Natural killer cell (primary cell): ENCODE data around the gene ARFGEF2. TPM values are rescaled to one million over a fixed set of nuclear protein-coding genes. Genes with fewer than 3 reads are reported as not detected.
"Not testable (repeated sequence)": the region's sequence is repeated elsewhere in the genome, so short reads cannot be mapped to it uniquely, and the experiment has no call there.

Experiments used
- ATAC-seq, 3 donors: fragments of 150-1000 bp in 2 of 3; fragments of 200-7000 bp in 1 of 3; cut with Tn5 transposase; 1 replicate in 1 of 3; 2 replicates in 2 of 3; pipeline ENCODE4 v1.10.0; 2021; ENCODE audit warnings: mild to moderate bottlenecking in 2 of 3, moderate library complexity in 2 of 3
- DNase-seq, 2 donors: peaks; one replicate each; pipeline versions ENCODE4 v3.0.0 to v3.0.0-alpha.2; 2013 to 2021; ENCODE audit warnings: mixed read lengths in 1 of 2
- H3K27ac ChIP-seq: one replicate; pipeline ENCODE4 v1.5.1; 2013; ENCODE audit warnings: mild to moderate bottlenecking, low read length
- H3K27me3 ChIP-seq: one replicate; pipeline ENCODE4 v1.6.1; 2013; ENCODE audit warnings: low read length; ENCODE audit not compliant: control insufficient read depth, insufficient read depth
- H3K36me3 ChIP-seq: one replicate; pipeline ENCODE4 v1.6.1; 2013; ENCODE audit warnings: low read length; ENCODE audit not compliant: control insufficient read depth, insufficient read depth
- H3K4me1 ChIP-seq: one replicate; pipeline ENCODE4 v1.6.1; 2013; ENCODE audit warnings: low read length; ENCODE audit not compliant: control insufficient read depth, insufficient read depth
- H3K4me3 ChIP-seq: one replicate; pipeline ENCODE4 v1.5.1; 2013; ENCODE audit warnings: low read length
- H3K9me3 ChIP-seq: one replicate; pipeline ENCODE4 v1.6.1; 2013; ENCODE audit warnings: low read length; ENCODE audit not compliant: control insufficient read depth, insufficient read depth
- H3K27ac Mint-ChIP-seq, 2 donors: one replicate each; pipeline ENCODE4 v1.8.0; 2022; ENCODE audit warnings: mild to moderate bottlenecking in 2 of 2, mixed read lengths in 2 of 2, moderate library complexity in 1 of 2
- H3K27me3 Mint-ChIP-seq, 2 donors: one replicate each; pipeline ENCODE4 v1.8.0; 2022; ENCODE audit warnings: low read depth in 2 of 2, mixed read lengths in 2 of 2
- H3K36me3 Mint-ChIP-seq: one replicate; pipeline ENCODE4 v1.8.0; 2022; ENCODE audit warnings: mixed read lengths
- H3K4me1 Mint-ChIP-seq, 2 donors: one replicate each; pipeline ENCODE4 v1.8.0; 2022; ENCODE audit warnings: mixed read lengths in 2 of 2
- H3K4me3 Mint-ChIP-seq: one replicate; pipeline ENCODE4 v1.8.0; 2022; ENCODE audit warnings: mild to moderate bottlenecking, moderate library complexity, mixed read lengths
- H3K9me3 Mint-ChIP-seq, 2 donors: one replicate each; pipeline ENCODE4 v1.8.0; 2022; ENCODE audit warnings: mixed read lengths in 2 of 2
- CTCF ChIP-seq: fragments of 200-600 bp; IDR thresholded peaks from one replicate; pipeline ENCODE4 v1.8.0; 2022; ENCODE audit warnings: antibody characterized with exemption
- WGBS: methylation state at CpG from one replicate; pipeline ENCODE4 v1.1.7; 2013; ENCODE audit warnings: missing lambda C conversion rate; ENCODE audit not compliant: insufficient coverage; 5-methylcytosine and 5-hydroxymethylcytosine counted together
- intact Hi-C: fragments of 100-400 bp; cut with micrococcal nuclease; formaldehyde crosslinking; loops from one replicate; pipeline ENCODE4 v1.14.2; 2022
- total RNA-seq, 4 donors: library from RNA; stranded (reverse); fragments of 120-200 nt in 1 of 4; gene quantifications; one replicate each; pipeline versions ENCODE4 v1.2.3 to v1.2.4, GENCODE V29; 2013 to 2022

Gene ARFGEF2
- total RNA-seq, 3 donors from 2014 or later (not counting 1 experiment from before 2014, with no cell fraction given) = 22.7 to 26.9 (median 26.9) TPM

- Mint-ChIP-seq H3K4me3 (no peak overlapping the region), H3K27me3 (peaks cover 8 to 13% of the 10 kb centered on the region in 2 donors), H3K27ac (no peak overlapping the region), H3K4me1 (no peaks in the 10 kb centered on the region), H3K36me3 (no peaks in the 10 kb centered on the region), H3K9me3 (no peaks in the 10 kb centered on the region)
- Histone ChIP-seq H3K27ac (no peak overlapping the region), H3K36me3 (no peaks in the 10 kb centered on the region), H3K9me3 (no peaks in the 10 kb centered on the region), H3K4me3 (no peak overlapping the region), H3K4me1 (no peaks in the 10 kb centered on the region), H3K27me3 (no peaks in the 10 kb centered on the region)
- WGBS = 100% methylated on average over 2 of the region's 2 CpGs
- no peak for TF ChIP-seq CTCF
- intact Hi-C loops = no loop called here
- ATAC-seq = no peak
- DNase-seq = no peak
Measured at GRCh38 chr20:48886811-48887210, 34.7 kb upstream of the ARFGEF2 start.

- H3K36me3 ChIP-seq, DNase-seq, intact Hi-C loops, H3K27ac ChIP-seq, ATAC-seq, H3K36me3 Mint-ChIP-seq, H3K4me1 ChIP-seq, H3K4me3 ChIP-seq, H3K27ac Mint-ChIP-seq, H3K4me1 Mint-ChIP-seq, H3K4me3 Mint-ChIP-seq, H3K27me3 ChIP-seq, H3K9me3 Mint-ChIP-seq, H3K9me3 ChIP-seq: not testable (repeated sequence)
- WGBS = 94% methylated on average over 2 of the region's 6 CpGs
- peaks cover 8 to 13% of the 10 kb centered on the region in 2 donors for H3K27me3 Mint-ChIP-seq
Measured at GRCh38 chr20:48888517-48888916, 33.0 kb upstream of the ARFGEF2 start.

GRCh38 chr20:48889140-48889790, 32.2 kb upstream of the ARFGEF2 start:
- WGBS = 87% methylated on average over 3 of the region's 3 CpGs
- Mint-ChIP-seq H3K27ac (no peak overlapping the region), H3K27me3 (peaks cover 8 to 13% of the 10 kb centered on the region in 2 donors), H3K36me3 (no peaks in the 10 kb centered on the region), H3K9me3 (peaks cover 0 to 2% of the 10 kb centered on the region in 2 donors), H3K4me1 (peaks cover 6% of the 10 kb centered on the region in 2 donors), H3K4me3 (no peak overlapping the region)
- no peak for TF ChIP-seq CTCF
- Histone ChIP-seq H3K36me3 (no peaks in the 10 kb centered on the region), H3K4me3 (no peak overlapping the region), H3K4me1 (no peaks in the 10 kb centered on the region), H3K27me3 (no peaks in the 10 kb centered on the region), H3K27ac (no peak overlapping the region), H3K9me3 (no peaks in the 10 kb centered on the region)
- intact Hi-C loops = no loop called here
- ATAC-seq (no peak), DNase-seq (no peak)

- no peak for TF ChIP-seq CTCF
- Histone ChIP-seq H3K9me3 (no peaks in the 10 kb centered on the region), H3K4me3 (no peak overlapping the region), H3K36me3 (no peaks in the 10 kb centered on the region), H3K27me3 (no peaks in the 10 kb centered on the region), H3K4me1 (no peaks in the 10 kb centered on the region), H3K27ac (no peak overlapping the region)
- ATAC-seq (no peak), DNase-seq (no peak)
- H3K27ac Mint-ChIP-seq = no peak overlapping the region
- intact Hi-C loops = no loop called here
- no peaks in the 10 kb centered on the region for H3K36me3 Mint-ChIP-seq
- no peak overlapping the region for H3K4me3 Mint-ChIP-seq
- peaks cover 8 to 13% of the 10 kb centered on the region in 2 donors for H3K27me3 Mint-ChIP-seq
- WGBS = 85% methylated on average over 4 of the region's 4 CpGs
- peaks cover 0 to 2% of the 10 kb centered on the region in 2 donors for H3K9me3 Mint-ChIP-seq
- H3K4me1 Mint-ChIP-seq = peaks cover 6 to 10% of the 10 kb centered on the region in 2 donors
Measured at GRCh38 chr20:48891235-48892048, 30.1 kb upstream of the ARFGEF2 start.
